Central memory CD8-positive, alpha-beta T cell (primary cell): Measurements from ENCODE around the gene DHRS3.
"Not testable (repeated sequence)": the region's sequence is repeated elsewhere in the genome, so short reads cannot be mapped to it uniquely, and the experiment has no call there.

Source experiments
- ATAC-seq: fragments of 150-1000 bp; cut with Tn5 transposase; replicated peaks from 2 replicates; pipeline ENCODE4 v1.10.0; 2022; ENCODE audit warnings: mild to moderate bottlenecking, moderate FRiP score, moderate number of reproducible peaks; ENCODE audit not compliant: poor library complexity, severe bottlenecking; ENCODE audit errors: extremely low read depth
- DNase-seq, 2 donors: peaks; one replicate each; pipeline ENCODE4 v3.0.0; 2021; ENCODE audit warnings: low spot score in 2 of 2
- H3K27ac Mint-ChIP-seq: one replicate; pipeline ENCODE4 v1.8.0; 2022; ENCODE audit warnings: low read depth, mild to moderate bottlenecking, moderate library complexity, mixed read lengths
- H3K27me3 Mint-ChIP-seq: one replicate; pipeline ENCODE4 v1.8.0; 2022; ENCODE audit warnings: mixed read lengths
- H3K36me3 Mint-ChIP-seq: one replicate; pipeline ENCODE4 v1.8.0; 2022; ENCODE audit warnings: mild to moderate bottlenecking, moderate library complexity, mixed read lengths; ENCODE audit not compliant: insufficient read depth
- H3K4me1 Mint-ChIP-seq: one replicate; pipeline ENCODE4 v1.8.0; 2022; ENCODE audit warnings: mixed read lengths
- H3K4me3 Mint-ChIP-seq: one replicate; pipeline ENCODE4 v1.8.0; 2022; ENCODE audit warnings: mild to moderate bottlenecking, moderate library complexity, mixed read lengths
- H3K9me3 Mint-ChIP-seq: one replicate; pipeline ENCODE4 v1.8.0; 2022; ENCODE audit warnings: mixed read lengths

DHRS3 gene

GRCh38 chr1:12544992-12545391 lies 73.0 kb downstream of the DHRS3 start:
- ATAC-seq: no peak
- Mint-ChIP-seq H3K9me3 (no peaks in the 10 kb centered on the region), H3K27me3 (no peaks in the 10 kb centered on the region), H3K4me1 (no peaks in the 10 kb centered on the region), H3K36me3 (no peaks in the 10 kb centered on the region), H3K27ac (no peak overlapping the region), H3K4me3 (no peak overlapping the region)
- DNase-seq: no peak

- H3K27me3 Mint-ChIP-seq: no peaks in the 10 kb centered on the region
- no peak overlapping the region for H3K27ac Mint-ChIP-seq
- H3K4me3 Mint-ChIP-seq: no peak overlapping the region
Measured at GRCh38 chr1:12544357-12544756, 73.7 kb downstream of the DHRS3 start.

GRCh38 chr1:12543740-12544154 lies 74.3 kb downstream of the DHRS3 start:
- H3K4me3 Mint-ChIP-seq: no peak overlapping the region

More at GRCh38 chr1:12544357-12544756, 73.7 kb downstream of the DHRS3 start:
- Mint-ChIP-seq H3K9me3 (no peaks in the 10 kb centered on the region), H3K36me3 (no peaks in the 10 kb centered on the region), H3K4me1 (no peaks in the 10 kb centered on the region)
- ATAC-seq: no peak
- no peak for DNase-seq

GRCh38 chr1:12542616-12543592 lies 75.1 kb downstream of the DHRS3 start:
- no peak for ATAC-seq
- DNase-seq: no peak
- H3K27ac Mint-ChIP-seq: no peak overlapping the region

More at GRCh38 chr1:12543740-12544154, 74.3 kb downstream of the DHRS3 start:
- no peak for DNase-seq
- ATAC-seq: no peak
- no peaks in the 10 kb centered on the region for H3K27me3 Mint-ChIP-seq
- H3K27ac Mint-ChIP-seq: no peak overlapping the region
- no peaks in the 10 kb centered on the region for H3K36me3 Mint-ChIP-seq
- H3K4me1 Mint-ChIP-seq: no peaks in the 10 kb centered on the region
- H3K9me3 Mint-ChIP-seq: no peaks in the 10 kb centered on the region

GRCh38 chr1:12542138-12542465 lies 75.9 kb downstream of the DHRS3 start:
- Mint-ChIP-seq H3K9me3 (peaks cover 3% of the 10 kb centered on the region), H3K27me3 (no peaks in the 10 kb centered on the region), H3K36me3 (peaks cover under 1% of the 10 kb centered on the region), H3K27ac (no peak overlapping the region), H3K4me1 (peaks cover 3% of the 10 kb centered on the region), H3K4me3 (no peak overlapping the region)
- DNase-seq (no peak), ATAC-seq (no peak)

More at GRCh38 chr1:12542616-12543592, 75.1 kb downstream of the DHRS3 start:
- Mint-ChIP-seq H3K36me3 (no peaks in the 10 kb centered on the region), H3K27me3 (no peaks in the 10 kb centered on the region), H3K4me3 (no peak overlapping the region), H3K4me1 (no peaks in the 10 kb centered on the region), H3K9me3 (no peaks in the 10 kb centered on the region)

GRCh38 chr1:12541274-12542137 lies 76.5 kb downstream of the DHRS3 start:
- no peak overlapping the region for H3K4me3 Mint-ChIP-seq
- H3K4me1 Mint-ChIP-seq: peaks cover 5% of the 10 kb centered on the region
- H3K9me3 Mint-ChIP-seq: peaks cover 6% of the 10 kb centered on the region
- H3K36me3 Mint-ChIP-seq: peaks cover 1% of the 10 kb centered on the region
- no peak overlapping the region for H3K27ac Mint-ChIP-seq
- DNase-seq (no peak), ATAC-seq (no peak)
- H3K27me3 Mint-ChIP-seq: no peaks in the 10 kb centered on the region

GRCh38 chr1:12540580-12541273 lies 77.3 kb downstream of the DHRS3 start:
- no peak overlapping the region for H3K27ac Mint-ChIP-seq
- peaks cover 5% of the 10 kb centered on the region for H3K4me1 Mint-ChIP-seq
- no peak for DNase-seq
- H3K9me3 Mint-ChIP-seq: peaks cover 6% of the 10 kb centered on the region
- no peaks in the 10 kb centered on the region for H3K27me3 Mint-ChIP-seq
- H3K36me3 Mint-ChIP-seq: peaks cover 1% of the 10 kb centered on the region
- ATAC-seq: no peak
- no peak overlapping the region for H3K4me3 Mint-ChIP-seq

- Mint-ChIP-seq H3K4me1 (peaks cover 5% of the 10 kb centered on the region), H3K27me3 (no peaks in the 10 kb centered on the region), H3K36me3 (peaks cover 1% of the 10 kb centered on the region), H3K4me3 (no peak overlapping the region), H3K27ac (no peak overlapping the region), H3K9me3 (peaks cover 6% of the 10 kb centered on the region)
- no peak for ATAC-seq
- DNase-seq: no peak
Measured at GRCh38 chr1:12539705-12540579, 78.1 kb downstream of the DHRS3 start.

- no peak for DNase-seq
- peaks cover 6% of the 10 kb centered on the region for H3K9me3 Mint-ChIP-seq
- no peak overlapping the region for H3K27ac Mint-ChIP-seq
- no peak overlapping the region for H3K4me3 Mint-ChIP-seq
- ATAC-seq: no peak
- H3K27me3 Mint-ChIP-seq: no peaks in the 10 kb centered on the region
- peaks cover 5% of the 10 kb centered on the region for H3K4me1 Mint-ChIP-seq
- H3K36me3 Mint-ChIP-seq: peaks cover 1% of the 10 kb centered on the region
Measured at GRCh38 chr1:12539320-12539704, 78.7 kb downstream of the DHRS3 start.

GRCh38 chr1:12538536-12538935 lies 79.5 kb downstream of the DHRS3 start:
- not testable (repeated sequence) for H3K9me3 Mint-ChIP-seq, H3K27me3 Mint-ChIP-seq, DNase-seq, ATAC-seq, H3K4me1 Mint-ChIP-seq, H3K27ac Mint-ChIP-seq, H3K4me3 Mint-ChIP-seq, H3K36me3 Mint-ChIP-seq

GRCh38 chr1:12537906-12538461 lies 80.0 kb downstream of the DHRS3 start:
- no peak for ATAC-seq
- peaks cover 1% of the 10 kb centered on the region for H3K36me3 Mint-ChIP-seq
- H3K27ac Mint-ChIP-seq: no peak overlapping the region
- H3K9me3 Mint-ChIP-seq: peaks cover 6% of the 10 kb centered on the region
- no peak for DNase-seq
- H3K4me3 Mint-ChIP-seq: no peak overlapping the region
- H3K27me3 Mint-ChIP-seq: no peaks in the 10 kb centered on the region
- H3K4me1 Mint-ChIP-seq: peaks cover 5% of the 10 kb centered on the region
